Stimulated activated CD4-positive, alpha-beta T cell treated with anti-CD3 and anti-CD28 coated beads, TNF-alpha, amount 100 ng/mL, for 24 hours (primary cell): ENCODE results near the gene OPRD1.
"Not testable (repeated sequence)": the region's sequence is repeated elsewhere in the genome, so short reads cannot be mapped to it uniquely, and the experiment has no call there.

Experiments
- DNase-seq, 3 experiments: peaks; one replicate each; pipeline ENCODE4 v3.0.0-alpha.2; 2020; ENCODE audit warnings: low read depth in 3 of 3

Gene OPRD1

GRCh38 chr1:28845786-28846543, 34.0 kb downstream of the OPRD1 start:
- no peak for DNase-seq

- DNase-seq: not testable (repeated sequence)
These were observed 35.2 kb downstream of the OPRD1 start for GRCh38 chr1:28847207-28847606.

- no peak for DNase-seq
These were observed 36.4 kb downstream of the OPRD1 start for GRCh38 chr1:28848416-28848815.

GRCh38 chr1:28853093-28853742, 41.2 kb downstream of the OPRD1 start:
- DNase-seq: no peak

GRCh38 chr1:28854406-28854805, 42.4 kb downstream of the OPRD1 start:
- not testable (repeated sequence) for DNase-seq

GRCh38 chr1:28855046-28855445, 43.1 kb downstream of the OPRD1 start:
- no peak for DNase-seq

- no peak for DNase-seq
These were observed 43.5 kb downstream of the OPRD1 start for GRCh38 chr1:28855469-28855951.

- no peak for DNase-seq
These were observed 44.0 kb downstream of the OPRD1 start for GRCh38 chr1:28855969-28856368.

GRCh38 chr1:28860332-28861073, 48.5 kb downstream of the OPRD1 start:
- no peak for DNase-seq

GRCh38 chr1:28862571-28863403, 50.8 kb downstream of the OPRD1 start:
- no peak for DNase-seq

GRCh38 chr1:28864695-28865094, 52.7 kb downstream of the OPRD1 start:
- no peak for DNase-seq

- no peak for DNase-seq
These were observed 54.2 kb downstream of the OPRD1 start for GRCh38 chr1:28865997-28866650.

- DNase-seq: no peak
These were observed 55.9 kb downstream of the OPRD1 start for GRCh38 chr1:28867850-28868249.

GRCh38 chr1:28869952-28870351, 58.0 kb downstream of the OPRD1 start:
- no peak for DNase-seq

- DNase-seq: no peak
These were observed 59.8 kb downstream of the OPRD1 start for GRCh38 chr1:28871631-28872401.

GRCh38 chr1:28875134-28875533, 63.2 kb downstream of the OPRD1 start:
- DNase-seq: not testable (repeated sequence)

GRCh38 chr1:28877132-28877781, 65.3 kb downstream of the OPRD1 start:
- DNase-seq: peak; percentile 58 to 75 (median 66)

- DNase-seq: no peak
These were observed 66.8 kb downstream of the OPRD1 start for GRCh38 chr1:28878796-28879195.

GRCh38 chr1:28882009-28882628, 70.1 kb downstream of the OPRD1 start:
- DNase-seq: peak; percentile 54 to 80 (median 73)
